Lower leg skin (tissue), 4 donors: ENCODE measurements around the gene TAF11L4. TPM values are rescaled to one million over a fixed set of nuclear protein-coding genes. Genes with fewer than 3 reads are reported as not detected.
"Not testable (repeated sequence)": the region's sequence is repeated elsewhere in the genome, so short reads cannot be mapped to it uniquely, and the experiment has no call there.

Experiments
- DNase-seq, 2 donors: peaks; one replicate each; pipeline ENCODE4 v3.0.0-alpha.2; 2019; ENCODE audit warnings: low spot score in 2 of 2
- H3K4me3 ChIP-seq: fragments of 200-600 bp; sonication (generic); 2 replicates; pipeline ENCODE4 v1.5.1; 2017; ENCODE audit warnings: mild to moderate bottlenecking, low read depth; ENCODE audit not compliant: poor library complexity, severe bottlenecking
- CTCF ChIP-seq, 3 donors: fragments of 450-650 bp; IDR thresholded peaks; one replicate each; pipeline ENCODE4 v1.5.1; 2016; ENCODE audit warnings: antibody characterized with exemption in 3 of 3, mild to moderate bottlenecking in 3 of 3, moderate library complexity in 2 of 3
- POLR2A ChIP-seq, 2 donors: fragments of 450-650 bp; IDR thresholded peaks; one replicate each; pipeline ENCODE4 v1.6.1; 2016 to 2017; ENCODE audit warnings: antibody characterized with exemption in 2 of 2, mild to moderate bottlenecking in 1 of 2, moderate library complexity in 1 of 2
- WGBS, 2 donors: methylation state at CpG; one replicate each; pipeline ENCODE4 v1.1.5; 2018; 5-methylcytosine and 5-hydroxymethylcytosine counted together
- intact Hi-C: fragments of 100-400 bp; cut with DNase I; formaldehyde crosslinking; loops from one replicate; pipeline ENCODE4 v1.15.0; 2023; ENCODE audit warnings: low total_unique reads
- total RNA-seq, 4 donors: library from RNA; depleted of rRNA; stranded (reverse); fragments of >200 nt; gene quantifications; one replicate each; pipeline ENCODE4 v1.1.0, GENCODE V29; 2016

The TAF11L4 gene
- total RNA-seq, 4 donors from 2014 or later, result not detected

GRCh38 chr5:17487174-17487512, 34.5 kb upstream of the TAF11L4 start:
- no peak for DNase-seq
- no peak overlapping the region for H3K4me3 ChIP-seq
- TF ChIP-seq CTCF (IDR thresholded peaks at IDR 0.05), result no peak
- TF ChIP-seq POLR2A (IDR thresholded peaks at IDR 0.05), result no peak
- 93 to 96% methylated on average over 1 of the region's 1 CpG for WGBS, 2 donors
- intact Hi-C loops, result no loop called here

- 97 to 98% methylated on average over 22 to 23 of the region's 23 CpGs for WGBS, 2 donors
- DNase-seq, H3K4me3 ChIP-seq, intact Hi-C loops: not testable (repeated sequence)
Observed at GRCh38 chr5:17491257-17491656, 30.3 kb upstream of the TAF11L4 start.

GRCh38 chr5:17492770-17493169, 28.8 kb upstream of the TAF11L4 start:
- DNase-seq, result no peak
- no peak overlapping the region for H3K4me3 ChIP-seq
- intact Hi-C loops, result no loop called here
- 88 to 93% methylated on average over 3 of the region's 3 CpGs for WGBS, 2 donors
- TF ChIP-seq CTCF (IDR thresholded peaks at IDR 0.05) (no peak), POLR2A (IDR thresholded peaks at IDR 0.05) (no peak)

- intact Hi-C loops, result no loop called here
- TF ChIP-seq CTCF (IDR thresholded peaks at IDR 0.05), result no peak
- TF ChIP-seq POLR2A (IDR thresholded peaks at IDR 0.05), result no peak
- H3K4me3 ChIP-seq, result no peak overlapping the region
- WGBS, 2 donors, result 80 to 83% methylated on average over 4 of the region's 4 CpGs
- no peak for DNase-seq
Observed at GRCh38 chr5:17497446-17497845, 24.2 kb upstream of the TAF11L4 start.

GRCh38 chr5:17497931-17498330, 23.7 kb upstream of the TAF11L4 start, which contains the start of gene TAF11L2:
Gene TAF11L2, plus strand, starts transcription at chr5:17498231.
- intact Hi-C loops, result not testable (repeated sequence)
- WGBS, 2 donors, result 87 to 91% methylated on average over 8 of the region's 8 CpGs

GRCh38 chr5:17511775-17512325, 9.8 kb upstream of the TAF11L4 start:
- intact Hi-C loops, result no loop called here
- no peak for DNase-seq
- WGBS, 2 donors, result 92 to 97% methylated on average over 17 of the region's 17 CpGs
- no peak overlapping the region for H3K4me3 ChIP-seq
- no peak for TF ChIP-seq POLR2A (IDR thresholded peaks at IDR 0.05)

More at GRCh38 chr5:17497931-17498330, 23.7 kb upstream of the TAF11L4 start, which contains the start of gene TAF11L2:
- not testable (repeated sequence) for DNase-seq, H3K4me3 ChIP-seq

GRCh38 chr5:17517526-17517925, 4.1 kb upstream of the TAF11L4 start:
- H3K4me3 ChIP-seq, DNase-seq, intact Hi-C loops: not testable (repeated sequence)
- WGBS, 2 donors, result 78 to 82% methylated on average over 11 to 12 of the region's 12 CpGs

GRCh38 chr5:17518067-17518466, 3.5 kb upstream of the TAF11L4 start, which contains the start of gene TAF11L3:
Gene TAF11L3, plus strand, starts transcription at chr5:17518367.
- DNase-seq, intact Hi-C loops: not testable (repeated sequence)
- no CpG with 5 or more reads among the region's 15 CpGs for WGBS, 2 donors

GRCh38 chr5:17519508-17519907, 2.1 kb upstream of the TAF11L4 start:
- intact Hi-C loops, DNase-seq, H3K4me3 ChIP-seq: not testable (repeated sequence)
- WGBS, 2 donors, result 94 to 97% methylated on average over 8 to 10 of the region's 14 CpGs

More at GRCh38 chr5:17518067-17518466, 3.5 kb upstream of the TAF11L4 start, which contains the start of gene TAF11L3:
- H3K4me3 ChIP-seq, result not testable (repeated sequence)

- no CpG with 5 or more reads among the region's 15 CpGs for WGBS, 2 donors
- DNase-seq, intact Hi-C loops, H3K4me3 ChIP-seq: not testable (repeated sequence)
Observed at GRCh38 chr5:17524935-17525334, 3.3 kb downstream of the TAF11L4 start, which contains the start of gene TAF11L5. Gene TAF11L5, plus strand, starts transcription at chr5:17525235.

GRCh38 chr5:17526504-17526903, 4.9 kb downstream of the TAF11L4 start:
- DNase-seq, result peak; percentile 55 to 91
- H3K4me3 ChIP-seq, intact Hi-C loops: not testable (repeated sequence)
- 92 to 95% methylated on average over 13 of the region's 17 CpGs for WGBS, 2 donors

GRCh38 chr5:17528369-17528768, 6.8 kb downstream of the TAF11L4 start, which contains the start of gene TAF11L6:
Gene TAF11L6, plus strand, starts transcription at chr5:17528669.
- intact Hi-C loops, result not testable (repeated sequence)
- WGBS, 2 donors, result no CpG with 5 or more reads among the region's 15 CpGs

More at GRCh38 chr5:17528369-17528768, 6.8 kb downstream of the TAF11L4 start, which contains the start of gene TAF11L6:
- DNase-seq, H3K4me3 ChIP-seq: not testable (repeated sequence)
